Neuron (in vitro differentiated cells): ENCODE data around the gene ZFAND2B.

Experiments
- H2AFZ ChIP-seq: one replicate; pipeline ENCODE4 v1.6.1; 2013; ENCODE audit warnings: low read depth, mild to moderate bottlenecking, inconsistent platforms, low read length, moderate library complexity
- H3K27me3 ChIP-seq: one replicate; pipeline ENCODE4 v1.6.1; 2013; ENCODE audit warnings: low read length; ENCODE audit not compliant: insufficient read depth
- H3K36me3 ChIP-seq: one replicate; pipeline ENCODE4 v1.6.1; 2013; ENCODE audit warnings: low read length; ENCODE audit not compliant: insufficient read depth
- H3K4me1 ChIP-seq: one replicate; pipeline ENCODE4 v1.6.1; 2013; ENCODE audit warnings: low read length; ENCODE audit not compliant: insufficient read depth
- H3K4me3 ChIP-seq: 2 replicates; pipeline ENCODE4 v1.5.1; 2013; ENCODE audit warnings: mild to moderate bottlenecking, low read length, moderate library complexity
- H3K9me3 ChIP-seq: one replicate; pipeline ENCODE4 v1.6.1; 2013; ENCODE audit warnings: low read length

The ZFAND2B gene

GRCh38 chr2:219169930-219170654 lies 36.5 kb upstream of the ZFAND2B start, which contains the start of gene SLC23A3:
Gene SLC23A3 (minus strand): TSS chr2:219170029. CDS start chr2:219169984, 45 bp downstream.
- Histone ChIP-seq H3K27me3 (no peaks in the 10 kb centered on the region), H2AFZ (no peak within 1 kb of the TSS), H3K36me3 (peaks cover 23% of the 10 kb centered on the region), H3K9me3 (no peaks in the 10 kb centered on the region), H3K4me1 (no peaks in the 10 kb centered on the region), H3K4me3 (no peak within 1 kb of the TSS)

- H3K4me3 ChIP-seq: no peak overlapping the region
- peaks cover 23% of the 10 kb centered on the region for H3K36me3 ChIP-seq
- no peaks in the 10 kb centered on the region for H3K9me3 ChIP-seq
- no peak overlapping the region for H2AFZ ChIP-seq
- peaks cover 9% of the 10 kb centered on the region for H3K4me1 ChIP-seq
- no peaks in the 10 kb centered on the region for H3K27me3 ChIP-seq
These were observed 35.3 kb upstream of the ZFAND2B start for GRCh38 chr2:219171231-219171651.

DNA sequence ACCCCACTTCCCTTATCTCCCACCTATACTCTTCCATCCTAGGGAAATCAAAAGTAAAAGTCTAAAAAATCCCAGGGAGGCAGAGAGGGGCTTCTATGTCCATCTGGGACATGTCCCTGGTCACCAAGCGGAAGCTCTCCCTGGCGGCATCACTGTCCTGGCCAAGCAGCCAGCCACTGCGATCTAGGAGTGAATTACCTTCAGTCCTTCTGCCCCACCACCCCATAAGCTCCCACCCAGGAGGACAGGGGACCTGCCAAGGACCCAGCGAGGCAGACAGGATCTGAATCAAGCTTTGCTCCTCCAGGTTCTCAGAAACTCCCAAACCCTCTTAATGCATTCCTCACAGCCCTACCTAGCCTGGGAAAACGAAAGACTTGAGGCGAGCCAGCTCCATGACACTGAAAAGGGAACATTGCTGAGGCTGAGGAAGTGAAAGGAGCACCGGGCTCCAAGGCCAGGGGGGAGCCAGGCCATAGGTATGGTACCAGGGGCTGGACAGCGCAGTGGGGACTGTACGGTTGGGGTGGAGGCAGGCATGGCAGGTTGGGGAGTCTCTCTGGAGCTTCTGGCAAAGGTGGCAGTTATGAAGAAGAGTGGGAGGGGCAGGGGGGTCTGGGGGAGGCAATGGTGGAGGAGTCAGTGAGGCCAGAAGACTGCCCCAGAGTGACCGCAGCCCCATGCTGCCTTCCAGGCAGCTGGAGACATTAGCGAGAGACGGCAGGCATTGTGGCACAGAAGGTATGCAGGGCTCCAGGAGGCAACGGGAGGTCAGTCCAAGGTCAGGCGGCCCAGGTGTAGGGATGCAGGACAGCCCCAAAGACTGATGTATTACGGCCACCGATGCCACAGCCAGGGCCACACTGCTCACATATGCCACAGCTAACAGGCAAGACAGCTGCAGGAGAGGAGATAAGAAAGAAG lies 34.1 kb upstream of the ZFAND2B start:
- Histone ChIP-seq H3K27me3 (no peaks in the 10 kb centered on the region), H3K9me3 (no peaks in the 10 kb centered on the region), H3K36me3 (peaks cover 23% of the 10 kb centered on the region), H3K4me3 (no peak overlapping the region), H2AFZ (no peak overlapping the region), H3K4me1 (peaks cover 9% of the 10 kb centered on the region)

DNA sequence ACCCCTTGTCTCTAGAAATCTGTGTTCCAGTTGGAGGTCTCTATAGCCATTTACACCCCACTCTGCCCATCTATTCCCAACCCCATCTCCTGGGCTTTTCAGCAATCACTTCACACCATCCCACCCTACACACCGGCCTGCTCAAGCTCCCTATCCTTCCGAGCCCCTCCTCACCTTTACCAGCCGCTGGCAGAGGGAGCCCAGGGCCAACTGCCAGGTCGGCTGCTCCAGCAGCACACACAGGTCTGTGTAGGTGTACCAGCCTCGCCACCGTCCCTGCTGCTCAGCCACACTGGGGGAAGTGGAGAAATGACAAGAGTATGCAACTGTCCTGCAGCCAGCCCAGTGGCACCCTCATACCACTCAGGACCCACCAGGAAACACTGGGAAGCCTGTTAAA lies 33.4 kb upstream of the ZFAND2B start:
- H3K4me3 ChIP-seq: no peak overlapping the region
- H3K36me3 ChIP-seq: peaks cover 23% of the 10 kb centered on the region
- H2AFZ ChIP-seq: no peak overlapping the region
- H3K4me1 ChIP-seq: peaks cover 9% of the 10 kb centered on the region
- no peaks in the 10 kb centered on the region for H3K27me3 ChIP-seq
- H3K9me3 ChIP-seq: no peaks in the 10 kb centered on the region

DNA sequence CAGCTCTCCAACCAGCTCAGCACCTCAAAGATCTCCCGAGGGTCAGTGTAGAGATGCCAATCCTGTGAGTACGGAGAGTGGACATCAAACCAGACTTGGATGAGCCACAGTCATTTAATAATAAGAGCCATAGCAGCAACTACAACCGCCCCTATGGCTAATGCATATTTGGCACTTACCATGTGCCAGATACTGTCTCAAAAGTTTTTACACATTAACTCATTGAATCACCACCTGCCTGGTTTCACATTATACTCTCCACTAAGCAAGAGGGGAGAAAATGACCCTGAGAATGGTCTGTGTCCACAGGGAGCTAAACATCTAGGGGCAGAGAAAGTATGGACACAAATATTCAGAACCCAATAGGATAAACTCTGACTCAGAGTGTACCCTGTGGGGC lies 32.4 kb upstream of the ZFAND2B start:
- H3K4me3 ChIP-seq: no peak overlapping the region
- H2AFZ ChIP-seq: no peak overlapping the region
- no peaks in the 10 kb centered on the region for H3K27me3 ChIP-seq
- H3K36me3 ChIP-seq: peaks cover 23% of the 10 kb centered on the region
- H3K9me3 ChIP-seq: no peaks in the 10 kb centered on the region
- H3K4me1 ChIP-seq: peaks cover 15% of the 10 kb centered on the region

DNA sequence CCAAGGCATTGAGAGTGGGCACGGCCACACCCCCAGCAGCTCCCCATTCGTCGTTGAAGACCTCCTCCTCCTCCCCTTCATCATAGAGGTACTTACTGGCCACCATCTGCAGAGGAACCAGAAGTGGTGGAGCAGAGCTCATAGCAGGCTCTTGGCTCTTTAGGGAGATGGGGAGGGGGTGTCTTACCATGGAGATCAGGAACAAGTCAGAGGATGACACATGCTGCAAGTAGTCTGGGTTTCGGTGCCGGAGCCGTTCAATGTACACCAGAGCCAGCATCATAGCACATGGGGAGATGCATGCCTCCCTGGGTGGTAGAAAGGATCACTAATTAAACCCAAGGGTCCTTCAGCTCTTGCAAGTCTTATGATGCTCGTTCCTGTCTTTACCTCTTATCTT lies 31.8 kb upstream of the ZFAND2B start:
- H3K9me3 ChIP-seq: no peaks in the 10 kb centered on the region
- peaks cover 21% of the 10 kb centered on the region for H3K4me1 ChIP-seq
- no peak overlapping the region for H3K4me3 ChIP-seq

GRCh38 chr2:219175486-219175885 lies 31.1 kb upstream of the ZFAND2B start:
- peaks cover 21% of the 10 kb centered on the region for H3K4me1 ChIP-seq
- peak overlapping the region; percentile 73 for H3K4me3 ChIP-seq

More for the DNA sequence above, 31.8 kb upstream of the ZFAND2B start:
- Histone ChIP-seq H3K36me3 (peaks cover 27% of the 10 kb centered on the region), H2AFZ (no peak overlapping the region), H3K27me3 (no peaks in the 10 kb centered on the region)

GRCh38 chr2:219175928-219176817 lies 30.4 kb upstream of the ZFAND2B start:
- no peaks in the 10 kb centered on the region for H3K9me3 ChIP-seq
- no peaks in the 10 kb centered on the region for H3K27me3 ChIP-seq
- peaks cover 40% of the 10 kb centered on the region for H3K36me3 ChIP-seq
- peak overlapping the region; percentile 74 for H2AFZ ChIP-seq
- peaks cover 21% of the 10 kb centered on the region for H3K4me1 ChIP-seq
- H3K4me3 ChIP-seq: peak overlapping the region; percentile 73

More at GRCh38 chr2:219175486-219175885, 31.1 kb upstream of the ZFAND2B start:
- H3K36me3 ChIP-seq: peaks cover 33% of the 10 kb centered on the region
- H2AFZ ChIP-seq: no peak overlapping the region
- H3K27me3 ChIP-seq: no peaks in the 10 kb centered on the region
- no peaks in the 10 kb centered on the region for H3K9me3 ChIP-seq

- H3K36me3 ChIP-seq: peaks cover 46% of the 10 kb centered on the region
- no peaks in the 10 kb centered on the region for H3K9me3 ChIP-seq
- peak within 1 kb of the TSS; percentile 74 for H2AFZ ChIP-seq
- H3K4me3 ChIP-seq: peak within 1 kb of the TSS; percentile 73
- peaks cover 21% of the 10 kb centered on the region for H3K4me1 ChIP-seq
- no peaks in the 10 kb centered on the region for H3K27me3 ChIP-seq
These were observed 29.6 kb upstream of the ZFAND2B start, which contains the start of gene CNPPD1 for GRCh38 chr2:219176818-219177551. Gene CNPPD1 (minus strand): TSS chr2:219176925. CDS start chr2:219176828, 97 bp downstream.

DNA sequence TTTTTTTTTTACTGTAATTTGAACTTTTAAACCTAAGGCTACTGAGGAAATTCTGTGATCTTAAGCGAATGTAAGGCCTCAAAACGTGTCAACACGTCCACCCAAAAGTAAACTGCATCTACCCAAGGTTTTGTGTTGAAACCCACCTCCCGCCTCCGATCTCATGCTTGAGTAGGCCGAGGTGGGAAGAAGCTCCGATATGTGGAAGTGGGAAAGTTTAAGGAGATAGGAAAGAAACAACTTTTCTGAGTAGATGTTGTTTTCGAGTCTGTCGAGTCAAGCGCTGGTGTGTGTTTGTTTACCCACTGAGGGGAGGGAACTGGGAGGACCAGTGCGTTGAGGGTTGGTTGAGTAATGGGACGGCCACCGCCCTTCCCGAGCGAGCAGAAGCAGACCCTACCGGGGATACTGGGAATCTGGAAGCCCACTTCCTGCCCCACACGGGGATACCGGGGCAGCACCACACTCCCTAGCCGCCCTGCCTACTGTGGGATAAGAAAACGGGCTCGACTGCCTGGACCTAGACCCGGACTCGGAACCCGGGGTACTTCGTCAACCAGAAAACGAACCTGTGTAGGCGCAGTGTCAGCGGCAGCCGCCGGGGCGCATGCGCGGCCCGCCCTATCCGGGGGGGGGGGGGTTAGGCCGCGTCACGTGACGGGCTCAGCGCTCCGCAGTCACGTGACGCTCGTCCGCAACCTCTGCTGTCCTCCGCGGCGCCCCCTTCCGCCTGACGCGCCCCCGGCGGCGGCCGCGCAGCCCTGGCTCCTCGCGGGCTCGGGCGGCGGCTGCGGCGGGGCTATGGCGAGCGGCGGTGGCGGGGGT lies 28.8 kb upstream of the ZFAND2B start, which contains the start of gene RETREG2:
TSS of gene RETREG2 (plus strand) at position 724 of the 825 bp plus-strand sequence. CDS start at position 802, 78 bp downstream.
- H3K4me1 ChIP-seq: peaks cover 21% of the 10 kb centered on the region
- H3K36me3 ChIP-seq: peaks cover 51% of the 10 kb centered on the region
- no peaks in the 10 kb centered on the region for H3K27me3 ChIP-seq
- no peaks in the 10 kb centered on the region for H3K9me3 ChIP-seq
- peak within 1 kb of the TSS; percentile 73 for H3K4me3 ChIP-seq
- H2AFZ ChIP-seq: peak within 1 kb of the TSS; percentile 74

- Histone ChIP-seq H3K27me3 (no peaks in the 10 kb centered on the region), H3K4me1 (peaks cover 21% of the 10 kb centered on the region), H3K36me3 (peaks cover 53% of the 10 kb centered on the region), H3K4me3 (peak overlapping the region; percentile 73), H3K9me3 (no peaks in the 10 kb centered on the region), H2AFZ (peak overlapping the region; percentile 13)
These were observed 28.0 kb upstream of the ZFAND2B start for GRCh38 chr2:219178377-219179175.
